ENCODE results near the gene TIMM44. TPM values are rescaled to one million over a fixed set of nuclear protein-coding genes. Genes with fewer than 3 reads are reported as not detected.
A peak's percentile ranks its signal among the peaks of the same experiment; 100 is the strongest.

Gene TIMM44
- total RNA-seq, 1 experiment from 2014 or later = 57.8 TPM

DNA sequence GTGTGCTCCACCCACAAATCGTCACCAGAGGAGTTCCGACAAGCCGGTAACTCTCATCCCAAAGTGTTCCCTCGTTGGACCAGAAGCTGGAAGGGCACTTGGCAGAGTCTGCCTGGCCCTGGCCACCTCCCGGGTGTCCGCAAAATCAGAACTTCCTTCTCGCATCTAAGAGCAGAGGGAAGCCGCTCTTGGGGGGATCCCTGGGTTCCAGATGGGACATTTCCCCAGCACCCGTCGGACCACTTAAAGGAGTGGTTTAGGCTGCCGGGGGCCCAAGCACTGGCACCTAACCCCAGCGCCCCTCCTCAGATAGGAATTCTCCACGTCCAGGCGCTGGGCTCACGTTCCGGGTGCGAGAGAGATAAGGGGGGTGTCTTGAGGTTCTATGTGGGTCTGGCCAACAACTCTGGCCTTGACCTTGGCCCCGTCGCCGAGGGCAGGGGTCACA, 40.6 kb downstream of the TIMM44 start:
- peak overlapping the region; percentile 95 for H3K27ac Mint-ChIP-seq (ENCODE audit: unreplicated experiment)
- intact Hi-C loops (cut with micrococcal nuclease; ENCODE audit: unreplicated experiment) = no loop called here
- BruUV-seq (replicated peaks) = TSS peak; percentile 81
- TF ChIP-seq, protein P1, sequence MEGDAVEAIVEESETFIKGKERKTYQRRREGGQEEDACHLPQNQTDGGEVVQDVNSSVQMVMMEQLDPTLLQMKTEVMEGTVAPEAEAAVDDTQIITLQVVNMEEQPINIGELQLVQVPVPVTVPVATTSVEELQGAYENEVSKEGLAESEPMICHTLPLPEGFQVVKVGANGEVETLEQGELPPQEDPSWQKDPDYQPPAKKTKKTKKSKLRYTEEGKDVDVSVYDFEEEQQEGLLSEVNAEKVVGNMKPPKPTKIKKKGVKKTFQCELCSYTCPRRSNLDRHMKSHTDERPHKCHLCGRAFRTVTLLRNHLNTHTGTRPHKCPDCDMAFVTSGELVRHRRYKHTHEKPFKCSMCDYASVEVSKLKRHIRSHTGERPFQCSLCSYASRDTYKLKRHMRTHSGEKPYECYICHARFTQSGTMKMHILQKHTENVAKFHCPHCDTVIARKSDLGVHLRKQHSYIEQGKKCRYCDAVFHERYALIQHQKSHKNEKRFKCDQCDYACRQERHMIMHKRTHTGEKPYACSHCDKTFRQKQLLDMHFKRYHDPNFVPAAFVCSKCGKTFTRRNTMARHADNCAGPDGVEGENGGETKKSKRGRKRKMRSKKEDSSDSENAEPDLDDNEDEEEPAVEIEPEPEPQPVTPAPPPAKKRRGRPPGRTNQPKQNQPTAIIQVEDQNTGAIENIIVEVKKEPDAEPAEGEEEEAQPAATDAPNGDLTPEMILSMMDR (IDR thresholded peaks at IDR 0.05; ENCODE audit: unreplicated experiment) = no peak
- no peaks in the 10 kb centered on the region for H3K9me3 Mint-ChIP-seq (ENCODE audit: low read depth, unreplicated experiment)
- H3K4me3 Mint-ChIP-seq (ENCODE audit: low read depth, unreplicated experiment) = peak overlapping the region; percentile 90
- H3K36me3 Mint-ChIP-seq (ENCODE audit: insufficient read depth, unreplicated experiment) = peaks cover 45% of the 10 kb centered on the region
- peaks cover 16% of the 10 kb centered on the region for H3K4me1 Mint-ChIP-seq (ENCODE audit: low read depth, unreplicated experiment)
- H3K27me3 Mint-ChIP-seq (ENCODE audit: unreplicated experiment) = no peaks in the 10 kb centered on the region
- CTCF ChIA-PET = interaction anchor here (0.6 to 1.5 kb wide), 4 partner anchors 8 to 33 kb away, joined by 3 to 5 read pairs (median 4); partner anchors contain the start of gene SNAPC2
- no peak for DNase-seq

DNA sequence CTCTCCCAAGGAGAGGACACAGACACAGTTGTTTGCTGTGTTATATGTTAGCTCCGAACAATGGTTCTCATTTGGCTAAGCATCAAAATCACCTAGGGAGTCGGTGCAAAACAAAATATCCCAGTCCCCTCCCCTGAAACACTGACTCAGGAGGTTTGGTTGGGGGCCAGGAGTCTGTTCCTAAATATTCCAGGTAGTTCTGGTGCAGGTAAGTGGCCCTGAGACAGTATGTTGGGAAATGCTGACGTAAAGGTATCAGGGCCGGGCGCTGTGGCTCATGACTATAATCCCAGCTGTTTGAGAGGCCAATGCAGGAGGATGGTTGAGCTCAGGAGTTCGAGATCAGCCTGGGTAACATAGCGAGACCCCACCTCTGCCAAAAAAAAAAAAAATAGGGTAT, 42.1 kb downstream of the TIMM44 start:
- no peak overlapping the region for H3K4me3 Mint-ChIP-seq (ENCODE audit: low read depth, unreplicated experiment)
- H3K27me3 Mint-ChIP-seq (ENCODE audit: unreplicated experiment) = no peaks in the 10 kb centered on the region
- DNase-seq = no peak

DNA sequence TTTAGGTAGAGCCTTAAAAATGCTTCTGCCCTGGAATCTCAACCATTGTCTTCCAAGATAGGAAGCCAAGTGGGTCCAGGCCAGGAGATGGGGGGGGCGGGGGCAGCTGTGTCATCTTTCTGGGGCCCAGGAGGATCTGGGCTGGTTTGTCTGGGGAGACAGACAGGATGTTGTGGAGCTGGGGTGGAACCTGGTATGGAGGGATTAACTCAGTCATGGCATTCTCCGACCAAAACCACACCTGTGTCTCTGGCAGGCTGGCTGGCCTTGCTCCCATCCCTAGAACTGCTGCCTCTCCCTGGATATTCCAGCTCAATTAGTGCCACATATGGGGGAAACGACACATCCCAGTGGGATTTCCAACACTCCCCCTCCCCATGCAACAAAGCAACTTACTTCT, 42.5 kb downstream of the TIMM44 start:
- Mint-ChIP-seq H3K9me3 (ENCODE audit: low read depth, unreplicated experiment) (no peaks in the 10 kb centered on the region), H3K27me3 (ENCODE audit: unreplicated experiment) (no peaks in the 10 kb centered on the region), H3K36me3 (ENCODE audit: insufficient read depth, unreplicated experiment) (peaks cover 34% of the 10 kb centered on the region), H3K4me3 (ENCODE audit: low read depth, unreplicated experiment) (no peak overlapping the region), H3K27ac (ENCODE audit: unreplicated experiment) (no peak overlapping the region), H3K4me1 (ENCODE audit: low read depth, unreplicated experiment) (peaks cover 15% of the 10 kb centered on the region)
- BruUV-seq (replicated peaks) = no TSS peak
- CTCF ChIA-PET = no interaction called here
- no peak for DNase-seq
- intact Hi-C loops (cut with micrococcal nuclease; ENCODE audit: unreplicated experiment) = no loop called here
- TF ChIP-seq, protein P1 (IDR thresholded peaks at IDR 0.05; ENCODE audit: unreplicated experiment) = no peak

More for the DNA sequence above, 42.1 kb downstream of the TIMM44 start:
- peaks cover 39% of the 10 kb centered on the region for H3K36me3 Mint-ChIP-seq (ENCODE audit: insufficient read depth, unreplicated experiment)
- TF ChIP-seq, protein P1 (IDR thresholded peaks at IDR 0.05; ENCODE audit: unreplicated experiment) = no peak
- CTCF ChIA-PET = no interaction called here
- H3K9me3 Mint-ChIP-seq (ENCODE audit: low read depth, unreplicated experiment) = no peaks in the 10 kb centered on the region
- peaks cover 16% of the 10 kb centered on the region for H3K4me1 Mint-ChIP-seq (ENCODE audit: low read depth, unreplicated experiment)
- no peak overlapping the region for H3K27ac Mint-ChIP-seq (ENCODE audit: unreplicated experiment)
- intact Hi-C loops (cut with micrococcal nuclease; ENCODE audit: unreplicated experiment) = no loop called here
- TSS peak; percentile 21 for BruUV-seq (replicated peaks)

GRCh38 chr19:7900401-7900870, 43.0 kb downstream of the TIMM44 start:
- intact Hi-C loops (cut with micrococcal nuclease; ENCODE audit: unreplicated experiment) = no loop called here
- no peak overlapping the region for H3K4me3 Mint-ChIP-seq (ENCODE audit: low read depth, unreplicated experiment)
- CTCF ChIA-PET = no interaction called here

More at GRCh38 chr19:7900401-7900870, 43.0 kb downstream of the TIMM44 start:
- no peak overlapping the region for H3K27ac Mint-ChIP-seq (ENCODE audit: unreplicated experiment)
- H3K27me3 Mint-ChIP-seq (ENCODE audit: unreplicated experiment) = no peaks in the 10 kb centered on the region
- no TSS peak for BruUV-seq (replicated peaks)
- no peak for DNase-seq
- H3K36me3 Mint-ChIP-seq (ENCODE audit: insufficient read depth, unreplicated experiment) = peaks cover 30% of the 10 kb centered on the region
- no peaks in the 10 kb centered on the region for H3K9me3 Mint-ChIP-seq (ENCODE audit: low read depth, unreplicated experiment)
- H3K4me1 Mint-ChIP-seq (ENCODE audit: low read depth, unreplicated experiment) = peaks cover 10% of the 10 kb centered on the region
- TF ChIP-seq, protein P1 (IDR thresholded peaks at IDR 0.05; ENCODE audit: unreplicated experiment) = no peak

All from Calu3 (cell line).